Measurements from ENCODE around the gene RAP1GAP2.

DNA sequence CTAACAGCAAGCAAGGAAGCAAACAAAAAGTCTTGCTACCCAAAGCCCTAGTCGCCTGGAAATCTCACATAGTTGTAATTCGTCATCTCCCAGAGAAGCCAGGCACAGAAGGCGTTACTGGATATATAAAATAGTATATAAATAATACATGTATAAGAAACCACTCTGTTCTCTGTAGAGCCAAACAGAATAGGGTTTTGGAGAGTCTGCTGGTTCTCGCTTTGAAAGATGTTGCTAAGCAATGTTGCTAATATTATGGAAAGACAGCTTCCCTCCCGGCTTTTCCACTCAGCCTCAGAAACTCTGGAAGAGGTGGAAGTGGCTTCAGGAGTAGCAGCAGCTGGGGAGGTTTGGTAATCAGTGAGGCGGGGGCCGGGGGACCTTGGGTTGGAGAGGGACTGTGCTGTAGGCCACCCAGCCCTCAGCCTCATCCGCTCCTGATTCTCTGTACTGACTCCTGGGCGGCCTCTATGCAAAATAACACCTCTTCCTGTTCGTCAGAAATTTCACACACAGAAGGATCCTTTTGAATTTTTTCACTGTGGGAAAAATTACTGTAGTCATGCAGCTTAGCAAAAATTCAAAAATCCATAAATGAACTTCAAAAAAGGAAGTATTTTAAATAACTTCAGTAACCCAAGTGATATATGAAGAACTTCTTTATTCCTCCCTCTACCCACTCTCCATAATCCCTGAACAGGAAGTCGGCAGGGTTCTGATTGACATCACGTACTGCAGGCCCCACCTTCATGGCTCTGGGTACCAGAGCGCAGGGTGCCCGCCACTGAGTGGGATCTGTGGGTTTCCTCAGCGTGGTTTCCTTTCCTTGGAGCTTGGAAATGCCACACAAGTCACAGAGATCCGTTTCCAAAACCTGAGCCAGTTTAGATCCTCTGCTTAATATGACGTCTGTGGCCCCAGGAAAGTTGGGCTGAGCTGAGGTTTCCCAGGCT lies 51.4 kb downstream of the RAP1GAP2 start:
- TF ChIP-seq, protein P1, sequence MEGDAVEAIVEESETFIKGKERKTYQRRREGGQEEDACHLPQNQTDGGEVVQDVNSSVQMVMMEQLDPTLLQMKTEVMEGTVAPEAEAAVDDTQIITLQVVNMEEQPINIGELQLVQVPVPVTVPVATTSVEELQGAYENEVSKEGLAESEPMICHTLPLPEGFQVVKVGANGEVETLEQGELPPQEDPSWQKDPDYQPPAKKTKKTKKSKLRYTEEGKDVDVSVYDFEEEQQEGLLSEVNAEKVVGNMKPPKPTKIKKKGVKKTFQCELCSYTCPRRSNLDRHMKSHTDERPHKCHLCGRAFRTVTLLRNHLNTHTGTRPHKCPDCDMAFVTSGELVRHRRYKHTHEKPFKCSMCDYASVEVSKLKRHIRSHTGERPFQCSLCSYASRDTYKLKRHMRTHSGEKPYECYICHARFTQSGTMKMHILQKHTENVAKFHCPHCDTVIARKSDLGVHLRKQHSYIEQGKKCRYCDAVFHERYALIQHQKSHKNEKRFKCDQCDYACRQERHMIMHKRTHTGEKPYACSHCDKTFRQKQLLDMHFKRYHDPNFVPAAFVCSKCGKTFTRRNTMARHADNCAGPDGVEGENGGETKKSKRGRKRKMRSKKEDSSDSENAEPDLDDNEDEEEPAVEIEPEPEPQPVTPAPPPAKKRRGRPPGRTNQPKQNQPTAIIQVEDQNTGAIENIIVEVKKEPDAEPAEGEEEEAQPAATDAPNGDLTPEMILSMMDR (conservative IDR thresholded peaks at IDR 0.05; ENCODE audit: low read length): no peak
- no peak for TF ChIP-seq EZH2phosphoT487 (IDR thresholded peaks at IDR 0.05; ENCODE audit: borderline replicate concordance, low read depth, low read length)
